CD4-positive, alpha-beta T cell treated with Interleukin-17A for 4 hours (primary cell): ENCODE data around the gene LAMC3.
"Not testable (repeated sequence)": the region's sequence is repeated elsewhere in the genome, so short reads cannot be mapped to it uniquely, and the experiment has no call there.

Experiments used
- DNase-seq: peaks from one replicate; pipeline ENCODE4 v3.0.0-alpha.2; 2020; ENCODE audit warnings: mixed read lengths

Gene LAMC3

GRCh38 chr9:130992682-130993032 lies 16.3 kb upstream of the LAMC3 start:
- DNase-seq = no peak

GRCh38 chr9:130993303-130994030 lies 15.5 kb upstream of the LAMC3 start:
- no peak for DNase-seq

- DNase-seq = no peak
These were observed 14.6 kb upstream of the LAMC3 start for GRCh38 chr9:130994135-130995085.

GRCh38 chr9:130995086-130996011 lies 13.6 kb upstream of the LAMC3 start:
- DNase-seq = peak; percentile 7

- DNase-seq = no peak
These were observed 12.8 kb upstream of the LAMC3 start for GRCh38 chr9:130996205-130996604.

- DNase-seq = no peak
These were observed 12.1 kb upstream of the LAMC3 start for GRCh38 chr9:130996676-130997394.

- no peak for DNase-seq
These were observed 11.6 kb upstream of the LAMC3 start for GRCh38 chr9:130997395-130997684.

GRCh38 chr9:130997925-130998596 lies 10.9 kb upstream of the LAMC3 start:
- DNase-seq = peak; percentile 11

- no peak for DNase-seq
These were observed 10.3 kb upstream of the LAMC3 start for GRCh38 chr9:130998597-130999244.

GRCh38 chr9:130999245-130999623 lies 9.7 kb upstream of the LAMC3 start:
- DNase-seq = no peak

GRCh38 chr9:131000526-131000925 lies 8.4 kb upstream of the LAMC3 start:
- DNase-seq = not testable (repeated sequence)

GRCh38 chr9:131001021-131001420 lies 8.0 kb upstream of the LAMC3 start:
- DNase-seq = no peak

- no peak for DNase-seq
These were observed 7.0 kb upstream of the LAMC3 start for GRCh38 chr9:131001990-131002389.

- no peak for DNase-seq
These were observed 2.4 kb upstream of the LAMC3 start for GRCh38 chr9:131006601-131007000.

- DNase-seq = no peak
These were observed 888 bp upstream of the LAMC3 start for GRCh38 chr9:131008086-131008485.

- no peak for DNase-seq
These were observed 438 bp upstream of the LAMC3 start for GRCh38 chr9:131008563-131008908.

GRCh38 chr9:131010482-131011273 lies 1.7 kb downstream of the LAMC3 start:
- no peak for DNase-seq

- DNase-seq = no peak
These were observed 2.5 kb downstream of the LAMC3 start for GRCh38 chr9:131011274-131012022.

- DNase-seq = no peak
These were observed 3.0 kb downstream of the LAMC3 start for GRCh38 chr9:131012023-131012334.

- DNase-seq = no peak
These were observed 3.5 kb downstream of the LAMC3 start for GRCh38 chr9:131012396-131012917.
